ENCODE data around the gene DYNC1I1.

The DYNC1I1 gene

GRCh38 chr7:96014617-96015016 is 242.3 kb downstream of the DYNC1I1 start:
- H3K9me3 ChIP-seq (ENCODE audit: low read length) = no peaks in the 10 kb centered on the region
- peaks cover 2% of the 10 kb centered on the region for H3K27me3 ChIP-seq (ENCODE audit: insufficient read depth, low read length)
- H3K4me3 ChIP-seq (ENCODE audit: low read length) = no peak overlapping the region
- no peaks in the 10 kb centered on the region for H3K36me3 ChIP-seq (ENCODE audit: insufficient read depth, low read length)
- no peaks in the 10 kb centered on the region for H3K4me1 ChIP-seq (ENCODE audit: insufficient read depth, low read length)
- H2AFZ ChIP-seq (ENCODE audit: low read depth, low read length) = no peak overlapping the region

GRCh38 chr7:96016056-96016586 is 243.8 kb downstream of the DYNC1I1 start:
- Histone ChIP-seq H3K4me1 (ENCODE audit: insufficient read depth, low read length) (no peaks in the 10 kb centered on the region), H3K36me3 (ENCODE audit: insufficient read depth, low read length) (no peaks in the 10 kb centered on the region), H3K4me3 (ENCODE audit: low read length) (no peak overlapping the region), H3K27me3 (ENCODE audit: insufficient read depth, low read length) (no peaks in the 10 kb centered on the region), H3K9me3 (ENCODE audit: low read length) (no peaks in the 10 kb centered on the region), H2AFZ (ENCODE audit: low read depth, low read length) (no peak overlapping the region)

DNA sequence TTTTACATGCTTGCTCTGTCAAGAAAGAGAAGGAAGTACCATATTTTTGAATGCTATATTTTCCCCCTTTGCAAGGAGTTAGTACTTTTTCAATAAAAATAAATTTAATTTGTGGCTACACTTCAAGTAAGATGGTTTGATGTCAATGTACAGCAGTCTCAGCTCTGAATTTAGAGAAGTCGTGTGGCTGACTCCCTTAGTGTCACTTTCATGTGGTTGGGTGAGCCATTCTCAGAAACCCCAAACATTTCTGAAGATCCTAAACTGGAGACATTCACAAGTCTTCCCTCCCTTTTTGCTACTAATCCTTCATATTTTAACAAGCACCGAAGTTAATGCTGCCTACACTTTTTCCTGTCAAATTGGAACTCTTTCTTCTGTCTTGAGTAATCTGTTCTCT is 244.4 kb downstream of the DYNC1I1 start:
- no peak overlapping the region for H2AFZ ChIP-seq (ENCODE audit: low read depth, low read length)
- H3K4me3 ChIP-seq (ENCODE audit: low read length) = no peak overlapping the region
- H3K4me1 ChIP-seq (ENCODE audit: insufficient read depth, low read length) = no peaks in the 10 kb centered on the region
- H3K36me3 ChIP-seq (ENCODE audit: insufficient read depth, low read length) = no peaks in the 10 kb centered on the region
- H3K27me3 ChIP-seq (ENCODE audit: insufficient read depth, low read length) = no peaks in the 10 kb centered on the region
- no peaks in the 10 kb centered on the region for H3K9me3 ChIP-seq (ENCODE audit: low read length)

DNA sequence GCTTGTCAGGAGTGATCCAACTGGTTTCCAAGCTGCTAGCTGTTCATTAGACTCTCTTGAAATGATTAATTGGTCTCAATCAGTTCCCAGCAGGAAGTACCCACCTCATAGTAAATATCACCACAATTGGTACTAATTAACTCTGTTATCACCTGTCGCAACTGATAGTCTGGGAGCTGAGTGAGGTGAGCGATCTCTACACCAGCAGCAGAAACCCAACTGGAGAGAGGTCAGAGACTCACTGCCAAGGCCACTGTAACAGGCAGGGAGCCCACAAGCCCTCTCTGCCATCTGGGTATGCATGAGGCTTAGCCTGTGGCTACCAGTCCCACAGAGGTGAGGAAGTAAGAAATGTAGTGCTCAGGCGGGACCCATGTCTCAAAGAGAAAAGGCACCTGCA is 245.5 kb downstream of the DYNC1I1 start:
- no peaks in the 10 kb centered on the region for H3K36me3 ChIP-seq (ENCODE audit: insufficient read depth, low read length)
- no peak overlapping the region for H2AFZ ChIP-seq (ENCODE audit: low read depth, low read length)
- H3K4me1 ChIP-seq (ENCODE audit: insufficient read depth, low read length) = no peaks in the 10 kb centered on the region
- H3K4me3 ChIP-seq (ENCODE audit: low read length) = no peak overlapping the region
- no peaks in the 10 kb centered on the region for H3K9me3 ChIP-seq (ENCODE audit: low read length)
- H3K27me3 ChIP-seq (ENCODE audit: insufficient read depth, low read length) = no peaks in the 10 kb centered on the region

DNA sequence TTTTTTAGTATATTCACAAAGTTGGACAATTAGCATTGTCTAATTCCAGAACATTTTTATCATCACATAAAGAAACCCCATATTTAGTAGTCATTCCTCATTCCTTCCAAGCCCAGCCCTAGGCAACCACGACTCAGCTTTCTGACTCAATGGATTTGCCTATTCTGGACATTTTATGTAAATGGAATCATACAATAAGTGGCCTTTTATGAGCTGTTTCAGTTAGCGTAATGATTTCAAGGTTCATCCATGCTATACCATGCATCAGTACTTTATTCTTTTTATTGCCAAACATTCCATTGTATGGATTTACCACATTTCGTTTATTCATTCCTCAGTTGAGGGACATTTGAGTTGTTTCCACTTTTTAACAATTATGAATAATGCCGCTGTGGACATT is 249.2 kb downstream of the DYNC1I1 start:
- Histone ChIP-seq H3K27me3 (ENCODE audit: insufficient read depth, low read length) (no peaks in the 10 kb centered on the region), H3K4me1 (ENCODE audit: insufficient read depth, low read length) (no peaks in the 10 kb centered on the region), H3K9me3 (ENCODE audit: low read length) (no peaks in the 10 kb centered on the region), H3K4me3 (ENCODE audit: low read length) (no peak overlapping the region), H2AFZ (ENCODE audit: low read depth, low read length) (no peak overlapping the region), H3K36me3 (ENCODE audit: insufficient read depth, low read length) (no peaks in the 10 kb centered on the region)

- H3K9me3 ChIP-seq (ENCODE audit: low read length) = no peaks in the 10 kb centered on the region
- H2AFZ ChIP-seq (ENCODE audit: low read depth, low read length) = no peak overlapping the region
- H3K36me3 ChIP-seq (ENCODE audit: insufficient read depth, low read length) = no peaks in the 10 kb centered on the region
- H3K4me1 ChIP-seq (ENCODE audit: insufficient read depth, low read length) = no peaks in the 10 kb centered on the region
- H3K27me3 ChIP-seq (ENCODE audit: insufficient read depth, low read length) = no peaks in the 10 kb centered on the region
- no peak overlapping the region for H3K4me3 ChIP-seq (ENCODE audit: low read length)
These were observed 251.0 kb downstream of the DYNC1I1 start for GRCh38 chr7:96023387-96023786.

DNA sequence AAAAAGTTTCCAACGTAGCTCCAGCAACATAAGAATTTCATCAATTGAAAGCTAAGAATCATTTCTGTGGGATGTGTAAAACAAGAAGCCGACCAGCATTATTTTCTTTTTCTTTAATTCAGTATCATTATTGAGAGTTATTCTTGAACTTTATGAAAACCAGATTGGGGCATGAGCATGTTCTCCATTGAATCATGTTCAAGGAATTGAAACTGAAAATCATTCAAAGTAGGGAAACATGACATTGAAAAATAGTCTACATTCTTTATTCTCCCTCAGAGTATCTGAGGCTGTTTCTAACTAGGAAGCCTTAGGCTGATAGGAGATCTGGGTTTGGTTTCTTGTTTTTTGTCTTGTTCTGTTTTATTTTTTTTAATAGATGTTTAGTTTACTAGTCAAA is 253.7 kb downstream of the DYNC1I1 start:
- Histone ChIP-seq H2AFZ (ENCODE audit: low read depth, low read length) (no peak overlapping the region), H3K4me1 (ENCODE audit: insufficient read depth, low read length) (no peaks in the 10 kb centered on the region), H3K9me3 (ENCODE audit: low read length) (no peaks in the 10 kb centered on the region), H3K4me3 (ENCODE audit: low read length) (no peak overlapping the region), H3K27me3 (ENCODE audit: insufficient read depth, low read length) (no peaks in the 10 kb centered on the region), H3K36me3 (ENCODE audit: insufficient read depth, low read length) (no peaks in the 10 kb centered on the region)

DNA sequence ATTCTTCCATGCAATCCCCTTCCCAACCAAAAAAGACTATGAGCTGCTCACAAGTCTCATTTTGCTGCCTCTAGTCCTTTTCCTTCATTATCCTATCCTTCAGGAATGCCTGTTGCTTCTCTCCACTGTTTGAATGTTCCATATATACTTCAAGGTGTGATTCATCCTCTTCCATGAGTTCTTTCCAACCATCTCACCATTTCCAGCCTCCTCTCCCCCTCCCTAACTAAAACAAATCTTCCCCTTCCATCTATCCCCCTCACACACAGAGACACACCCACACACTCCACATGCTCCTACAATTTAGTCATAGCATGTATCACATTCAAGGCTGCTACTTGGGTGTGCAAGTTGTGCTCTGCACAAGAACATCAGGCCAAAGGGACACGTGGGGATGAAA is 254.3 kb downstream of the DYNC1I1 start:
- Histone ChIP-seq H3K4me3 (ENCODE audit: low read length) (no peak overlapping the region), H3K4me1 (ENCODE audit: insufficient read depth, low read length) (no peaks in the 10 kb centered on the region), H3K27me3 (ENCODE audit: insufficient read depth, low read length) (no peaks in the 10 kb centered on the region), H3K36me3 (ENCODE audit: insufficient read depth, low read length) (no peaks in the 10 kb centered on the region), H2AFZ (ENCODE audit: low read depth, low read length) (no peak overlapping the region), H3K9me3 (ENCODE audit: low read length) (no peaks in the 10 kb centered on the region)

- Histone ChIP-seq H3K27me3 (ENCODE audit: insufficient read depth, low read length) (peaks cover 2% of the 10 kb centered on the region), H2AFZ (ENCODE audit: low read depth, low read length) (no peak overlapping the region), H3K9me3 (ENCODE audit: low read length) (no peaks in the 10 kb centered on the region), H3K36me3 (ENCODE audit: insufficient read depth, low read length) (no peaks in the 10 kb centered on the region), H3K4me3 (ENCODE audit: low read length) (no peak overlapping the region), H3K4me1 (ENCODE audit: insufficient read depth, low read length) (no peaks in the 10 kb centered on the region)
These were observed 256.4 kb downstream of the DYNC1I1 start for GRCh38 chr7:96028729-96029128.

DNA sequence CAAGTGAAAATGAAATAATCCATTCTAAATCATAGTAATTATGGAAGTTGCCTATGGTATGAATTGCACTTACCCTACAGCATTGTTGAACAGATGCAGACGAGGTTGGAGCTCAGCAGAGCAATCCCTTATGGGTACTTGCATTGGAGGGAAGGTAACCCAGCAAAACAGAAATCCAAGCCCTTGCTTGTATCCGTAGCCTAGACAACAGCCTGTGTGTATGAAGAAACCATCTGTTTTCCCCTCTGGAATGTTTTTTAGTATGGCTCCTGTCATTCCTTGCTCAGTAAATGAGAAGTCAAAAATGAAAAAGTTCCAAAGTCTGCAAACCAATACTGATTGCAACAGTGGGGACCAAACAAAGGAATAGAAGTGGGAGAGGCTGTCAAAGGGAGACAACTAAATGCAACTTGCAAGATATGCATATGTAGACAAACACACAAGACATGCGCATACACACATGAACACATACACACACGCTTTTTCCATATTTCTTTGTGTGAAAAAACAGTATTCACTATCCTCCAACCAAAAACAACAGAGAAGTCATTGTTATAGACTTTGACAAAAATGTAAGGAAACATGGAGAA is 260.8 kb downstream of the DYNC1I1 start:
- Histone ChIP-seq H3K27me3 (ENCODE audit: insufficient read depth, low read length) (peaks cover 2% of the 10 kb centered on the region), H3K36me3 (ENCODE audit: insufficient read depth, low read length) (no peaks in the 10 kb centered on the region), H3K9me3 (ENCODE audit: low read length) (no peaks in the 10 kb centered on the region), H3K4me1 (ENCODE audit: insufficient read depth, low read length) (no peaks in the 10 kb centered on the region), H3K4me3 (ENCODE audit: low read length) (no peak overlapping the region), H2AFZ (ENCODE audit: low read depth, low read length) (no peak overlapping the region)

- H3K4me3 ChIP-seq (ENCODE audit: low read length) = no peak overlapping the region
- H2AFZ ChIP-seq (ENCODE audit: low read depth, low read length) = no peak overlapping the region
- H3K36me3 ChIP-seq (ENCODE audit: insufficient read depth, low read length) = no peaks in the 10 kb centered on the region
- H3K9me3 ChIP-seq (ENCODE audit: low read length) = no peaks in the 10 kb centered on the region
- H3K27me3 ChIP-seq (ENCODE audit: insufficient read depth, low read length) = peaks cover 2% of the 10 kb centered on the region
- no peaks in the 10 kb centered on the region for H3K4me1 ChIP-seq (ENCODE audit: insufficient read depth, low read length)
These were observed 262.8 kb downstream of the DYNC1I1 start for GRCh38 chr7:96034940-96035727.

- no peaks in the 10 kb centered on the region for H3K9me3 ChIP-seq (ENCODE audit: low read length)
- no peaks in the 10 kb centered on the region for H3K36me3 ChIP-seq (ENCODE audit: insufficient read depth, low read length)
- peaks cover 7% of the 10 kb centered on the region for H3K27me3 ChIP-seq (ENCODE audit: insufficient read depth, low read length)
- no peak overlapping the region for H2AFZ ChIP-seq (ENCODE audit: low read depth, low read length)
- H3K4me1 ChIP-seq (ENCODE audit: insufficient read depth, low read length) = no peaks in the 10 kb centered on the region
- no peak overlapping the region for H3K4me3 ChIP-seq (ENCODE audit: low read length)
These were observed 268.0 kb downstream of the DYNC1I1 start for GRCh38 chr7:96040250-96040772.

- Histone ChIP-seq H3K27me3 (ENCODE audit: insufficient read depth, low read length) (peaks cover 14% of the 10 kb centered on the region), H3K4me1 (ENCODE audit: insufficient read depth, low read length) (no peaks in the 10 kb centered on the region), H3K4me3 (ENCODE audit: low read length) (no peak overlapping the region), H3K9me3 (ENCODE audit: low read length) (no peaks in the 10 kb centered on the region), H2AFZ (ENCODE audit: low read depth, low read length) (no peak overlapping the region), H3K36me3 (ENCODE audit: insufficient read depth, low read length) (no peaks in the 10 kb centered on the region)
These were observed 268.8 kb downstream of the DYNC1I1 start for GRCh38 chr7:96041171-96041570.
